Heart right ventricle (tissue), 16 donors: Measurements from ENCODE around the gene USP6NL. TPM values are rescaled to one million over a fixed set of nuclear protein-coding genes. Genes with fewer than 3 reads are reported as not detected.

Experiments
- ATAC-seq, 8 donors: fragments of 200-7000 bp; cut with Tn5 transposase; one replicate each; pipeline ENCODE4 v1.9.1; 2020; ENCODE audit warnings: mild to moderate bottlenecking in 8 of 8, moderate library complexity in 8 of 8, moderate number of reproducible peaks in 1 of 8
- DNase-seq, 2 donors: peaks; one replicate each; pipeline ENCODE4 v3.0.0-alpha.2; 2020
- H3K27ac ChIP-seq, 10 donors: fragments of 200-600 bp; sonication (generic) in 2 of 10; one replicate each; pipeline versions ENCODE4 v1.5.0 to v1.8.0; 2020 to 2022; ENCODE audit warnings: mild to moderate bottlenecking in 3 of 10
- H3K27me3 ChIP-seq, 7 donors: fragments of 200-600 bp; one replicate each; pipeline ENCODE4 v1.8.0; 2021 to 2022; ENCODE audit warnings: mild to moderate bottlenecking in 2 of 7
- H3K36me3 ChIP-seq, 9 donors: fragments of 200-600 bp; sonication (generic) in 1 of 9; one replicate each; pipeline versions ENCODE4 v1.5.0 to v1.8.0; 2020 to 2022; ENCODE audit warnings: mild to moderate bottlenecking in 2 of 9
- H3K4me1 ChIP-seq, 9 donors: fragments of 200-600 bp; sonication (generic) in 1 of 9; one replicate each; pipeline versions ENCODE4 v1.5.0 to v1.8.0; 2020 to 2022; ENCODE audit warnings: mild to moderate bottlenecking in 4 of 9
- H3K4me3 ChIP-seq, 10 donors: fragments of 200-600 bp; sonication (generic) in 2 of 10; one replicate each; pipeline versions ENCODE4 v1.5.0 to v1.8.0; 2020 to 2022; ENCODE audit warnings: mild to moderate bottlenecking in 7 of 10, moderate library complexity in 2 of 10
- H3K9me3 ChIP-seq, 11 donors: fragments of 200-600 bp in 10 of 11; sonication (generic) in 2 of 11; one replicate each; pipeline versions ENCODE4 v1.5.0 to v1.8.0; 2013 to 2022; ENCODE audit warnings: mild to moderate bottlenecking in 2 of 11, control low read depth in 1 of 11, moderate library complexity in 1 of 11
- WGBS, 2 donors: extraction: QIAGEN DNeasy Blood & Tissue Kit; methylation state at CpG; one replicate each; pipeline ENCODE4 v1.1.7; 2013; ENCODE audit warnings: inconsistent platforms in 1 of 2; 5-methylcytosine and 5-hydroxymethylcytosine counted together
- intact Hi-C, 10 donors: fragments of 100-400 bp; cut with DNase I; formaldehyde crosslinking; loops; one replicate each; pipeline versions ENCODE4 v1.11.1 to v1.14.2; 2022
- polyA plus RNA-seq, 2 donors: library from polyadenylated mRNA; stranded (reverse); fragments of 200-250 nt; gene quantifications; one replicate each; pipeline ENCODE4 v1.2.3, GENCODE V29; 2013
- total RNA-seq, 10 donors: library from RNA; stranded (reverse); fragmentation: NEBNext Ultra II Directional in 3 of 10; extraction: Animal tissue kit (Norgen Biotek cat#: 25700) in 3 of 10; gene quantifications; one replicate each; pipeline versions ENCODE4 v1.2.1 to v1.2.4, GENCODE V29; 2021 to 2023
- TF ChIP-seq, protein P1 (sequence below), 9 donors: fragments of 200-600 bp; sonication (generic) in 2 of 9; IDR thresholded peaks; one replicate each; pipeline versions ENCODE4 v1.5.0 to v1.8.0; 2021 to 2022; ENCODE audit warnings: antibody characterized with exemption in 9 of 9, mild to moderate bottlenecking in 5 of 9, moderate library complexity in 1 of 9
- donor health status: Arrhythmogenic right ventricular cardiomyopathy.
- donor health status: ischemic (EF 13 %, LVEDD 7.1; RV severe dilation, severe dysfunction).
- donor health status: healthy with polysubstance abuse.
- donor health status: DM: no; HTN: yes; CAD: no.
- donor health status: DM: no; HTN: no; CAD: no.
- donor health status: ischemic (EF 25% LVEDD 6.9; RV normal size, moderate dysfunction).
- donor health status: ischemic (EF 25% LVEDD 5.7; RV mildly dilated, moderate dysfunction).
- donor health status: healthy.
- donor health status: DM: yes; HTN: yes; CAD: no.
- donor health status: Ischemic cardiomyopathy.
- donor health status: ischemic (EF 35%, LVEDD 5.7; RV mildly dilated, moderate dysfunction).
- donor health status: nonischemic (EF 11% LVEDD 7.7; RV severe dilation, severe dysfunction).
- donor health status: DM: yes; HTN: yes; CAD: no.
- donor health status: PGD.
- donor health status: ischemic (EF 29% LVEDD 5.4; RV normal size, mild dysfunction).
- donor health status: nonischemic (EF 23%, LVEDD 6.1; RV moderate dilation, normal function).

USP6NL gene
- total and polyA plus RNA-seq, 12 donors: 1.8 to 11.1 (median 8.2) TPM

- Histone ChIP-seq H3K4me3 (no peak overlapping the region), H3K9me3 (peaks cover 0 to 6% (median 0%) of the 10 kb centered on the region in 11 donors), H3K4me1 (peaks cover 0 to 22% (median 6%) of the 10 kb centered on the region in 9 donors), H3K27me3 (no peaks in the 10 kb centered on the region), H3K27ac (no peak overlapping the region), H3K36me3 (no peaks in the 10 kb centered on the region)
- TF ChIP-seq, protein P1, sequence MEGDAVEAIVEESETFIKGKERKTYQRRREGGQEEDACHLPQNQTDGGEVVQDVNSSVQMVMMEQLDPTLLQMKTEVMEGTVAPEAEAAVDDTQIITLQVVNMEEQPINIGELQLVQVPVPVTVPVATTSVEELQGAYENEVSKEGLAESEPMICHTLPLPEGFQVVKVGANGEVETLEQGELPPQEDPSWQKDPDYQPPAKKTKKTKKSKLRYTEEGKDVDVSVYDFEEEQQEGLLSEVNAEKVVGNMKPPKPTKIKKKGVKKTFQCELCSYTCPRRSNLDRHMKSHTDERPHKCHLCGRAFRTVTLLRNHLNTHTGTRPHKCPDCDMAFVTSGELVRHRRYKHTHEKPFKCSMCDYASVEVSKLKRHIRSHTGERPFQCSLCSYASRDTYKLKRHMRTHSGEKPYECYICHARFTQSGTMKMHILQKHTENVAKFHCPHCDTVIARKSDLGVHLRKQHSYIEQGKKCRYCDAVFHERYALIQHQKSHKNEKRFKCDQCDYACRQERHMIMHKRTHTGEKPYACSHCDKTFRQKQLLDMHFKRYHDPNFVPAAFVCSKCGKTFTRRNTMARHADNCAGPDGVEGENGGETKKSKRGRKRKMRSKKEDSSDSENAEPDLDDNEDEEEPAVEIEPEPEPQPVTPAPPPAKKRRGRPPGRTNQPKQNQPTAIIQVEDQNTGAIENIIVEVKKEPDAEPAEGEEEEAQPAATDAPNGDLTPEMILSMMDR (IDR thresholded peaks at IDR 0.05): no peak
- intact Hi-C loops: loop anchor here in 1 of 10 donors (10.0 kb wide), 1 partner anchor 56 kb away; no protein-coding TSS in a partner anchor
- ATAC-seq: no peak
- 94 to 97% methylated on average over 5 of the region's 5 CpGs for WGBS, 2 donors
- no peak for DNase-seq
These were observed 40.7 kb downstream of the USP6NL start for GRCh38 chr10:11570751-11571150.

GRCh38 chr10:11569471-11569870, 42.0 kb downstream of the USP6NL start:
- H3K27ac ChIP-seq: no peak overlapping the region
- ATAC-seq (no peak), DNase-seq (no peak)
- H3K4me1 ChIP-seq: peaks cover 0 to 19% (median 6%) of the 10 kb centered on the region in 9 donors
- no peaks in the 10 kb centered on the region for H3K36me3 ChIP-seq
- H3K4me3 ChIP-seq: no peak overlapping the region
- H3K27me3 ChIP-seq: no peaks in the 10 kb centered on the region
- H3K9me3 ChIP-seq: peaks cover 0 to 6% (median 0%) of the 10 kb centered on the region in 11 donors
- intact Hi-C loops: no loop called here
- 91 to 96% methylated on average over 6 of the region's 6 CpGs for WGBS, 2 donors
- TF ChIP-seq, protein P1 (IDR thresholded peaks at IDR 0.05): no peak

DNA sequence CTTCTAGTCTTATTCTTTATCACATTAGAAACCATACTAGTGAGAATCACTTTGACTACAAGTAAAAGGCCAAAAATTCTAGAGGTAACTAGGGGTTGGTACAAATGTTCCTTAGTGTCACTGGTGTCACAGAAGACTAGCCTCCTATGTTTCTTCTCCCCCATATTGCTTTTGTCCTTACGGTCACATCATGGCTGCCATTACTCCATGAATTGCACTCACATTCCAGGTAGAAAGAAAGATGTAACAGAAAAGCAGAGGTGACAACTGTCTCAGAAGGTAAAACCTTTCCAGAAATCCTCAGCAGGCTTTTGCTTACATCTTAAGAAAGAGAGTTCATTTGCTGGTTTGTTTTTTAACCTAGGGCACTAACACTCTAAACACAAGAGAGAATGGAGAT, 42.9 kb downstream of the USP6NL start:
- H3K36me3 ChIP-seq: no peaks in the 10 kb centered on the region
- intact Hi-C loops: no loop called here
- no peaks in the 10 kb centered on the region for H3K27me3 ChIP-seq
- DNase-seq: no peak
- peaks cover 0 to 17% (median 5%) of the 10 kb centered on the region in 9 donors for H3K4me1 ChIP-seq
- no peak overlapping the region for H3K27ac ChIP-seq
- no peak overlapping the region for H3K4me3 ChIP-seq
- TF ChIP-seq, protein P1 (IDR thresholded peaks at IDR 0.05): no peak
- 100% methylated on average over 1 of the region's 1 CpG for WGBS, 2 donors
- H3K9me3 ChIP-seq: peaks cover 0 to 6% (median 0%) of the 10 kb centered on the region in 11 donors
- no peak for ATAC-seq

DNA sequence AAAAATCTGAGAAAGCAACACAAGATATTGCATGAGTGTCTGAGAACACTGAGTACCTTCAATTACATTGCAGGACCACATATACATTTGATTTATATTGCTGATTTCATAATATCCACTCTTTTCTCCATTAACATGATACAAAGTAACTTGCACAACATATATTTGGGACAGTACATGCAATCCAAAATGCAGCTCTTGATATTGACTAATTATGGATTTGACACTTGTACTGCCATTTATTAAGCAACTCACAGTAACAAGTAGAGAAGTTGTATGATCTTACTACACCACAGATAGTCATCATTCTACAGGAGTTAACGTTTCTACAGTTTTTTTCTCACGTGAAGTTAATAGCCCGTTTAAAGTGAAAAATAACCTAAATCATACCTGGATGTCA, 46.7 kb downstream of the USP6NL start:
- no peak for ATAC-seq
- no peak overlapping the region for H3K27ac ChIP-seq
- WGBS, 2 donors: 94% methylated on average over 3 of the region's 3 CpGs
- TF ChIP-seq, protein P1 (IDR thresholded peaks at IDR 0.05): no peak
- peaks cover 0 to 6% (median 0%) of the 10 kb centered on the region in 11 donors for H3K9me3 ChIP-seq
- no peaks in the 10 kb centered on the region for H3K27me3 ChIP-seq
- no peak overlapping the region for H3K4me3 ChIP-seq
- intact Hi-C loops: no loop called here
- no peak for DNase-seq
- H3K4me1 ChIP-seq: peaks cover 0 to 22% (median 0%) of the 10 kb centered on the region in 9 donors
- no peaks in the 10 kb centered on the region for H3K36me3 ChIP-seq
